ENCODE data around the gene COL20A1. TPM values are rescaled to one million over a fixed set of nuclear protein-coding genes. Genes with fewer than 3 reads are reported as not detected.

Gene COL20A1
- total and polyA plus RNA-seq, 2 donors from 2014 or later = 0.58 TPM; not detected in 1

- H3K9me3 ChIP-seq (ENCODE audit: control insufficient read depth in 2 of 3, insufficient read depth in 1 of 3, low read length in 3 of 3) = no peaks in the 10 kb centered on the region
- H3K4me1 ChIP-seq (ENCODE audit: control insufficient read depth in 2 of 3, insufficient read depth in 2 of 3, low read depth in 1 of 3, low read length in 3 of 3) = peaks cover 0 to 3% (median 0%) of the 10 kb centered on the region in 3 donors
- no peak overlapping the region for H3K4me3 ChIP-seq (ENCODE audit: low read length in 3 of 3)
- no peak overlapping the region for H3K27ac ChIP-seq (ENCODE audit: low read depth in 2 of 2, low read length in 2 of 2)
- H3K27me3 ChIP-seq (ENCODE audit: control insufficient read depth, insufficient read depth, low read length) = no peaks in the 10 kb centered on the region
- intact Hi-C loops (cut with DNase I) = no loop called here
- DNase-seq = no peak
- no peak for TF ChIP-seq CTCF (IDR thresholded peaks at IDR 0.05; ENCODE audit: borderline replicate concordance, extremely low read depth, insufficient read depth)
- FAIRE-seq = no peak
- no peak overlapping the region for H3K9ac ChIP-seq (ENCODE audit: low read length in 3 of 3)
- H3K36me3 ChIP-seq (ENCODE audit: control insufficient read depth in 2 of 3, insufficient read depth in 3 of 3, low read length in 3 of 3) = no peaks in the 10 kb centered on the region
Measured at GRCh38 chr20:63264000-63264399, 29.0 kb upstream of the COL20A1 start.

- Histone ChIP-seq H3K4me1 (ENCODE audit: control insufficient read depth in 2 of 3, insufficient read depth in 2 of 3, low read depth in 1 of 3, low read length in 3 of 3) (peaks cover 0 to 3% (median 0%) of the 10 kb centered on the region in 3 donors), H3K27me3 (ENCODE audit: control insufficient read depth, insufficient read depth, low read length) (no peaks in the 10 kb centered on the region)
- peak in 2 of 5 donors; percentile 66 to 76 for DNase-seq
Measured at GRCh38 chr20:63264519-63264918, 28.5 kb upstream of the COL20A1 start.

GRCh38 chr20:63265891-63266515, 27.0 kb upstream of the COL20A1 start:
- Histone ChIP-seq H3K27me3 (ENCODE audit: control insufficient read depth, insufficient read depth, low read length) (no peaks in the 10 kb centered on the region), H3K9me3 (ENCODE audit: control insufficient read depth in 2 of 3, insufficient read depth in 1 of 3, low read length in 3 of 3) (no peaks in the 10 kb centered on the region), H3K4me3 (ENCODE audit: low read length in 3 of 3) (no peak overlapping the region), H3K27ac (ENCODE audit: low read depth in 2 of 2, low read length in 2 of 2) (no peak overlapping the region), H3K4me1 (ENCODE audit: control insufficient read depth in 2 of 3, insufficient read depth in 2 of 3, low read depth in 1 of 3, low read length in 3 of 3) (peaks cover 0 to 3% (median 0%) of the 10 kb centered on the region in 3 donors), H3K36me3 (ENCODE audit: control insufficient read depth in 2 of 3, insufficient read depth in 3 of 3, low read length in 3 of 3) (peaks cover 0 to 2% (median 0%) of the 10 kb centered on the region in 3 donors), H3K9ac (ENCODE audit: low read length in 3 of 3) (no peak overlapping the region)
- intact Hi-C loops (cut with DNase I) = no loop called here
- DNase-seq (peak in 3 of 5 donors; percentile 55 to 84 (median 71)), FAIRE-seq (no peak)
- no peak for TF ChIP-seq CTCF (IDR thresholded peaks at IDR 0.05; ENCODE audit: borderline replicate concordance, extremely low read depth, insufficient read depth)

More at GRCh38 chr20:63264519-63264918, 28.5 kb upstream of the COL20A1 start:
- no peak overlapping the region for H3K4me3 ChIP-seq (ENCODE audit: low read length in 3 of 3)
- H3K9me3 ChIP-seq (ENCODE audit: control insufficient read depth in 2 of 3, insufficient read depth in 1 of 3, low read length in 3 of 3) = no peaks in the 10 kb centered on the region
- intact Hi-C loops (cut with DNase I) = no loop called here
- H3K36me3 ChIP-seq (ENCODE audit: control insufficient read depth in 2 of 3, insufficient read depth in 3 of 3, low read length in 3 of 3) = no peaks in the 10 kb centered on the region
- no peak for FAIRE-seq
- H3K27ac ChIP-seq (ENCODE audit: low read depth in 2 of 2, low read length in 2 of 2) = no peak overlapping the region
- no peak for TF ChIP-seq CTCF (IDR thresholded peaks at IDR 0.05; ENCODE audit: borderline replicate concordance, extremely low read depth, insufficient read depth)
- no peak overlapping the region for H3K9ac ChIP-seq (ENCODE audit: low read length in 3 of 3)
